ENCODE measurements around the gene TMEM238.

DNA sequence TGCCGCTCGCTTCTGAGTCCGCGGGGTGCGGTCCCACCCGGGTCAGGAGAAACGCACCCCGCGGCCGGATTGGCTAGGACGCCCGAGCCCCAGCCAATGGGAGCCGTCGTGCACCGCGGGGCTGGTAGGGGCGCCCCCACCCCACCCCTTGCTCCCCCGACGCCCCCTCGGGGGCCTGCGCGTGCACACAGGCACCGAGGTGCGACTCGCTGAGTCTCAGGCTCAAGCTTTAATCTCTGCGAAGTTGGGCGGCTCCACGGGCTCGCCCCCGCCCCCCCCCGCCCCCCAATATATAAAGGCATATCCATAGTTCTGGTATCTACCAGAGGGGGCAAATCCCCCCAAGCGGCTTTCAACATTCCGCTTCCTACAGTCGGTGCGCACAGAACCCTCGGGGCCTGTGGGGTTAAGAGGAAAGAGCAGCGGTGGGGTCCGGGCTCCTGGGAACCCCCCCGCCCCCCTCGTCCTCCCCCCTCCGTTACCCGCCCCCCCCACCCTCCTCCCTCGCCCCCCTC, 29.3 kb downstream of the TMEM238 start, which contains the start of gene COX6B2:
- TF ChIP-seq, protein P1, sequence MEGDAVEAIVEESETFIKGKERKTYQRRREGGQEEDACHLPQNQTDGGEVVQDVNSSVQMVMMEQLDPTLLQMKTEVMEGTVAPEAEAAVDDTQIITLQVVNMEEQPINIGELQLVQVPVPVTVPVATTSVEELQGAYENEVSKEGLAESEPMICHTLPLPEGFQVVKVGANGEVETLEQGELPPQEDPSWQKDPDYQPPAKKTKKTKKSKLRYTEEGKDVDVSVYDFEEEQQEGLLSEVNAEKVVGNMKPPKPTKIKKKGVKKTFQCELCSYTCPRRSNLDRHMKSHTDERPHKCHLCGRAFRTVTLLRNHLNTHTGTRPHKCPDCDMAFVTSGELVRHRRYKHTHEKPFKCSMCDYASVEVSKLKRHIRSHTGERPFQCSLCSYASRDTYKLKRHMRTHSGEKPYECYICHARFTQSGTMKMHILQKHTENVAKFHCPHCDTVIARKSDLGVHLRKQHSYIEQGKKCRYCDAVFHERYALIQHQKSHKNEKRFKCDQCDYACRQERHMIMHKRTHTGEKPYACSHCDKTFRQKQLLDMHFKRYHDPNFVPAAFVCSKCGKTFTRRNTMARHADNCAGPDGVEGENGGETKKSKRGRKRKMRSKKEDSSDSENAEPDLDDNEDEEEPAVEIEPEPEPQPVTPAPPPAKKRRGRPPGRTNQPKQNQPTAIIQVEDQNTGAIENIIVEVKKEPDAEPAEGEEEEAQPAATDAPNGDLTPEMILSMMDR (IDR thresholded peaks at IDR 0.05): no peak
- no peak for TF ChIP-seq EP300 (IDR thresholded peaks at IDR 0.05)
- TF ChIP-seq POLR2AphosphoS5 (IDR thresholded peaks at IDR 0.05): no peak
